Vagina (tissue), 2 donors: Measurements from ENCODE around the gene PHF11. TPM values are rescaled to one million over a fixed set of nuclear protein-coding genes. Genes with fewer than 3 reads are reported as not detected.

Source experiments
- DNase-seq, 2 donors: peaks; one replicate each; pipeline ENCODE4 v3.0.0-alpha.2; 2017; ENCODE audit errors: extremely low spot score in 2 of 2
- H3K27ac ChIP-seq: fragments of 200-600 bp; sonication (generic); one replicate; pipeline ENCODE4 v1.5.1; 2019
- H3K27me3 ChIP-seq: fragments of 200-600 bp; sonication (generic); one replicate; pipeline ENCODE4 v1.5.1; 2019
- H3K36me3 ChIP-seq, 2 donors: fragments of 200-600 bp; sonication (generic); one replicate each; pipeline ENCODE4 v1.5.1; 2017 to 2019
- H3K4me1 ChIP-seq: fragments of 200-600 bp; sonication (generic); one replicate; pipeline ENCODE4 v1.5.1; 2019
- H3K4me3 ChIP-seq, 2 donors: fragments of 200-600 bp; sonication (generic); 1 replicate in 1 of 2; 2 replicates in 1 of 2; pipeline ENCODE4 v1.5.1; 2016 to 2019
- H3K9me3 ChIP-seq: fragments of 200-600 bp; sonication (generic); one replicate; pipeline ENCODE4 v1.5.1; 2019
- CTCF ChIP-seq, 3 experiments: fragments of 450-650 bp in 2 of 3; fragments of 200-600 bp in 1 of 3; sonication (generic) in 1 of 3; IDR thresholded peaks; one replicate each; pipeline ENCODE4 v1.5.1; 2017 to 2019; ENCODE audit warnings: antibody characterized with exemption in 3 of 3, mild to moderate bottlenecking in 2 of 3, moderate library complexity in 2 of 3
- POLR2A ChIP-seq, 2 donors: fragments of 450-650 bp; IDR thresholded peaks; one replicate each; pipeline ENCODE4 v1.6.1; 2017; ENCODE audit warnings: antibody characterized with exemption in 2 of 2, mild to moderate bottlenecking in 2 of 2, moderate library complexity in 2 of 2
- POLR2AphosphoS5 ChIP-seq, 2 donors: sonication (generic); formaldehyde crosslinking; IDR thresholded peaks; one replicate each; pipeline ENCODE4 v1.9.0; 2017; ENCODE audit warnings: antibody characterized with exemption in 2 of 2, mild to moderate bottlenecking in 2 of 2, low read depth in 1 of 2; ENCODE audit not compliant: insufficient read depth in 1 of 2
- intact Hi-C: fragments of 100-400 bp; cut with DNase I; formaldehyde crosslinking; loops from one replicate; pipeline ENCODE4 v1.15.1; 2023
- total RNA-seq: library from RNA; depleted of rRNA; stranded (reverse); fragments of >200 nt; gene quantifications from one replicate; pipeline ENCODE4 v1.2.3, GENCODE V29; 2016

The PHF11 gene
- total RNA-seq, 1 donor from 2014 or later: 44.9 TPM

GRCh38 chr13:49512578-49512977 is 16.8 kb downstream of the PHF11 start:
- Histone ChIP-seq H3K27me3 (no peaks in the 10 kb centered on the region), H3K36me3 (peaks cover 0 to 31% of the 10 kb centered on the region in 2 donors), H3K4me3 (no peak overlapping the region), H3K4me1 (no peaks in the 10 kb centered on the region), H3K27ac (no peak overlapping the region), H3K9me3 (no peaks in the 10 kb centered on the region)
- intact Hi-C loops: no loop called here
- DNase-seq: no peak
- no peak for TF ChIP-seq CTCF (IDR thresholded peaks at IDR 0.05)
- no peak for TF ChIP-seq POLR2A (IDR thresholded peaks at IDR 0.05)
- TF ChIP-seq POLR2AphosphoS5 (IDR thresholded peaks at IDR 0.05; ENCODE audit: insufficient read depth in 1 of 2, low read depth in 1 of 2): no peak

- no peak overlapping the region for H3K4me3 ChIP-seq
- H3K4me1 ChIP-seq: no peaks in the 10 kb centered on the region
- no peak overlapping the region for H3K27ac ChIP-seq
- intact Hi-C loops: no loop called here
- TF ChIP-seq POLR2A (IDR thresholded peaks at IDR 0.05) (no peak), POLR2AphosphoS5 (IDR thresholded peaks at IDR 0.05; ENCODE audit: insufficient read depth in 1 of 2, low read depth in 1 of 2) (no peak), CTCF (IDR thresholded peaks at IDR 0.05) (no peak)
- DNase-seq: no peak
- no peaks in the 10 kb centered on the region for H3K27me3 ChIP-seq
- H3K9me3 ChIP-seq: no peaks in the 10 kb centered on the region
- H3K36me3 ChIP-seq: peaks cover 0 to 32% of the 10 kb centered on the region in 2 donors
Observed at GRCh38 chr13:49516467-49516866, 20.7 kb downstream of the PHF11 start.

- Histone ChIP-seq H3K4me1 (no peaks in the 10 kb centered on the region), H3K27me3 (no peaks in the 10 kb centered on the region), H3K36me3 (peaks cover 0 to 41% of the 10 kb centered on the region in 2 donors), H3K4me3 (no peak overlapping the region), H3K9me3 (no peaks in the 10 kb centered on the region), H3K27ac (no peak overlapping the region)
- intact Hi-C loops: no loop called here
- TF ChIP-seq POLR2A (IDR thresholded peaks at IDR 0.05): no peak
- TF ChIP-seq POLR2AphosphoS5 (IDR thresholded peaks at IDR 0.05; ENCODE audit: insufficient read depth in 1 of 2, low read depth in 1 of 2): no peak
- TF ChIP-seq CTCF (IDR thresholded peaks at IDR 0.05): no peak
- no peak for DNase-seq
Observed at GRCh38 chr13:49517461-49517860, 21.7 kb downstream of the PHF11 start.

GRCh38 chr13:49521224-49521623 is 25.5 kb downstream of the PHF11 start:
- TF ChIP-seq POLR2AphosphoS5 (IDR thresholded peaks at IDR 0.05; ENCODE audit: insufficient read depth in 1 of 2, low read depth in 1 of 2): no peak
- no peak for TF ChIP-seq POLR2A (IDR thresholded peaks at IDR 0.05)
- TF ChIP-seq CTCF (IDR thresholded peaks at IDR 0.05): no peak
- Histone ChIP-seq H3K27ac (no peak overlapping the region), H3K4me3 (no peak overlapping the region), H3K36me3 (peaks cover 0 to 25% of the 10 kb centered on the region in 2 donors), H3K4me1 (no peaks in the 10 kb centered on the region), H3K27me3 (no peaks in the 10 kb centered on the region), H3K9me3 (no peaks in the 10 kb centered on the region)
- DNase-seq: no peak
- intact Hi-C loops: no loop called here

- no peak overlapping the region for H3K4me3 ChIP-seq
- H3K4me1 ChIP-seq: no peaks in the 10 kb centered on the region
- H3K27me3 ChIP-seq: no peaks in the 10 kb centered on the region
- TF ChIP-seq CTCF (IDR thresholded peaks at IDR 0.05) (no peak), POLR2AphosphoS5 (IDR thresholded peaks at IDR 0.05; ENCODE audit: insufficient read depth in 1 of 2, low read depth in 1 of 2) (no peak), POLR2A (IDR thresholded peaks at IDR 0.05) (no peak)
- H3K27ac ChIP-seq: no peak overlapping the region
- H3K36me3 ChIP-seq: peaks cover 0 to 21% of the 10 kb centered on the region in 2 donors
- H3K9me3 ChIP-seq: no peaks in the 10 kb centered on the region
- DNase-seq: no peak
- intact Hi-C loops: no loop called here
Observed at GRCh38 chr13:49524740-49525501, 29.2 kb downstream of the PHF11 start.
